IMR-90 (cell line): ENCODE data around the gene BEND2. TPM values are rescaled to one million over a fixed set of nuclear protein-coding genes. Genes with fewer than 3 reads are reported as not detected.

Experiments
- ATAC-seq: fragments of 200-7000 bp; cut with Tn5 transposase; 2 replicates; pipeline ENCODE4 v1.9.1; 2020; ENCODE audit warnings: low read depth, mild to moderate bottlenecking, moderate library complexity
- BruUV-seq: library from RNA; stranded (reverse); fragments of 400-500 nt; replicated peaks from 2 replicates; lab custom pipeline; 2021; lab: Mats Ljungman, UMichigan
- CTCF ChIA-PET: fragments of 300-600 bp; formaldehyde crosslinking; extraction: SDS; loops from one replicate; lab custom pipeline; 2021; ENCODE audit warnings: antibody characterized with exemption; lab: Yijun Ruan, JAX
- POLR2A ChIA-PET: fragments of 300-600 bp; sonication (Branson Sonifier 250); formaldehyde crosslinking; loops from one replicate; lab custom pipeline; 2022; ENCODE audit warnings: antibody characterized with exemption; ENCODE audit not compliant: unreplicated experiment; lab: Charles Lee
- DNase-seq: peaks from one replicate; pipeline ENCODE4 v3.0.0; 2013
- H2AFZ ChIP-seq: replicated peaks from 2 replicates; pipeline ENCODE3; 2013; ENCODE audit warnings: low read length, mild to moderate bottlenecking; ENCODE audit not compliant: poor library complexity
- H2AK5ac ChIP-seq: 2 replicates; pipeline ENCODE4 v1.6.1; 2013; ENCODE audit warnings: low read depth, low read length, inconsistent platforms
- H2AK9ac ChIP-seq: replicated peaks from 2 replicates; pipeline ENCODE3; 2013; ENCODE audit warnings: mild to moderate bottlenecking, low read depth, low read length, moderate library complexity; ENCODE audit not compliant: poor library complexity
- H2BK120ac ChIP-seq: 2 replicates; pipeline ENCODE4 v1.6.1; 2013; ENCODE audit warnings: low read depth, low read length, inconsistent platforms
- H2BK15ac ChIP-seq: 3 replicates; pipeline ENCODE4 v1.6.1; 2013; ENCODE audit warnings: low read depth, low read length, inconsistent platforms
- H2BK20ac ChIP-seq: 2 replicates; pipeline ENCODE4 v1.6.1; 2013; ENCODE audit warnings: low read depth, mild to moderate bottlenecking, inconsistent platforms, low read length, moderate library complexity
- H2BK5ac ChIP-seq: 2 replicates; pipeline ENCODE4 v1.6.1; 2013; ENCODE audit warnings: mild to moderate bottlenecking, low read depth, low read length, inconsistent platforms; ENCODE audit not compliant: poor library complexity, severe bottlenecking
- H3K14ac ChIP-seq: replicated peaks from 2 replicates; pipeline ENCODE4 v1.6.1; 2013; ENCODE audit warnings: low read depth, low read length, inconsistent platforms
- H3K18ac ChIP-seq: 2 replicates; pipeline ENCODE4 v1.6.1; 2013; ENCODE audit warnings: low read depth, low read length, control low read depth
- H3K23ac ChIP-seq: 2 replicates; pipeline ENCODE4 v1.6.1; 2013; ENCODE audit warnings: low read depth, low read length, inconsistent platforms
- H3K27ac ChIP-seq: 2 replicates; pipeline ENCODE4 v1.5.1; 2013; ENCODE audit warnings: mild to moderate bottlenecking, control low read depth, low read length; ENCODE audit not compliant: insufficient read depth
- H3K27me3 ChIP-seq: 2 replicates; pipeline ENCODE4 v1.6.1; 2013; ENCODE audit warnings: low read length; ENCODE audit not compliant: control insufficient read depth, insufficient read depth
- H3K36me3 ChIP-seq: 2 replicates; pipeline ENCODE4 v1.6.1; 2013; ENCODE audit warnings: low read length, mixed read lengths; ENCODE audit not compliant: control insufficient read depth, insufficient read depth
- H3K4ac ChIP-seq: 2 replicates; pipeline ENCODE4 v1.6.1; 2013; ENCODE audit warnings: low read depth, low read length, inconsistent platforms
- H3K4me1 ChIP-seq: 2 replicates; pipeline ENCODE4 v1.6.1; 2013; ENCODE audit warnings: low read length, mixed read lengths; ENCODE audit not compliant: control insufficient read depth, insufficient read depth
- H3K4me2 ChIP-seq: 2 replicates; pipeline ENCODE4 v1.6.1; 2013; ENCODE audit warnings: low read depth, mild to moderate bottlenecking, control low read depth, low read length, moderate library complexity
- H3K4me3 ChIP-seq: 2 replicates; pipeline ENCODE4 v1.5.1; 2013; ENCODE audit warnings: low read depth, mild to moderate bottlenecking, control low read depth, low read length, moderate library complexity; ENCODE audit not compliant: insufficient read depth
- H3K56ac ChIP-seq: 2 replicates; pipeline ENCODE4 v1.6.1; 2013; ENCODE audit warnings: low read length, inconsistent platforms; ENCODE audit not compliant: insufficient read depth; ENCODE audit errors: extremely low read depth
- H3K79me1 ChIP-seq, 2 experiments: 2 replicates each; pipeline ENCODE4 v1.6.1; 2013; ENCODE audit warnings: low read length in 2 of 2, inconsistent platforms in 1 of 2, low read depth in 1 of 2
- H3K9ac ChIP-seq: 2 replicates; pipeline ENCODE4 v1.6.1; 2013; ENCODE audit warnings: low read depth, low read length, control low read depth
- H3K9me1 ChIP-seq: 2 replicates; pipeline ENCODE4 v1.6.1; 2013; ENCODE audit warnings: low read length, inconsistent platforms; ENCODE audit not compliant: insufficient read depth
- H3K9me3 ChIP-seq: 2 replicates; pipeline ENCODE4 v1.6.1; 2013; ENCODE audit warnings: low read length; ENCODE audit not compliant: control insufficient read depth, insufficient read depth
- H4K20me1 ChIP-seq: 2 replicates; pipeline ENCODE4 v1.6.1; 2013; ENCODE audit warnings: low read length, inconsistent platforms; ENCODE audit not compliant: insufficient read depth
- H4K5ac ChIP-seq: 2 replicates; pipeline ENCODE4 v1.6.1; 2013; ENCODE audit warnings: mild to moderate bottlenecking, low read depth, low read length, control low read depth
- H4K8ac ChIP-seq, 2 experiments: 2 replicates each; pipeline ENCODE4 v1.6.1; 2013; ENCODE audit warnings: low read depth in 2 of 2, low read length in 2 of 2, control low read depth in 1 of 2, inconsistent platforms in 1 of 2
- H4K91ac ChIP-seq: 2 replicates; pipeline ENCODE4 v1.6.1; 2013; ENCODE audit warnings: low read depth, low read length, inconsistent platforms; ENCODE audit not compliant: insufficient read depth
- CEBPB ChIP-seq: IDR thresholded peaks from 2 replicates; pipeline ENCODE4 v1.6.1; 2012; ENCODE audit warnings: low read depth, low read length, improper control_type of control experiment
- CHD1 ChIP-seq: IDR thresholded peaks from 2 replicates; pipeline ENCODE4 v1.6.1; 2012; ENCODE audit warnings: low read depth, low read length, improper control_type of control experiment
- POLR2A ChIP-seq: IDR thresholded peaks from 2 replicates; pipeline ENCODE4 v1.6.1; 2012; ENCODE audit warnings: mild to moderate bottlenecking, low read depth, low read length
- RAD21 ChIP-seq: IDR thresholded peaks from 2 replicates; pipeline ENCODE4 v1.6.1; 2012; ENCODE audit warnings: low read length, improper control_type of control experiment
- SMC3 ChIP-seq: fragments of 150-350 bp; IDR thresholded peaks from 2 replicates; pipeline ENCODE4 v1.6.1; 2016; ENCODE audit warnings: low read depth, mild to moderate bottlenecking, antibody characterized with exemption, low read length, moderate library complexity
- WGBS, 2 experiments: methylation state at CpG; one replicate each; pipeline versions ENCODE4 v1.1.5 to v1.1.7; 2013; ENCODE audit warnings: missing lambda C conversion rate in 2 of 2; ENCODE audit not compliant: insufficient read length in 1 of 2; ENCODE audit errors: extremely low coverage in 2 of 2; 5-methylcytosine and 5-hydroxymethylcytosine counted together
- dilution Hi-C: fragments of 300-500 bp; cut with HindIII; formaldehyde crosslinking; loops from one replicate; pipeline ENCODE4 v1.14.3; 2018; ENCODE audit warnings: low sequenced_read_pairs; ENCODE audit not compliant: unreplicated experiment
- in situ Hi-C: fragments of 300-500 bp; cut with MboI; formaldehyde crosslinking; loops from 3 replicates; pipeline ENCODE4 v1.14.3; 2019; ENCODE audit warnings: low sequenced_read_pairs, inconsistent platforms, mixed read lengths
- intact Hi-C: fragments of 100-400 bp; cut with micrococcal nuclease; formaldehyde crosslinking; loops from 2 replicates; pipeline ENCODE4 v1.10.0; 2022
- polyA plus RNA-seq, 3 experiments: library from polyadenylated mRNA; depleted of rRNA; stranded (reverse); fragments of >200 nt; gene quantifications; 2 replicates each; pipeline ENCODE4 v1.2.3, GENCODE V29; 2012; ENCODE audit warnings: low replicate concordance in 1 of 3
- total RNA-seq: library from RNA; depleted of rRNA; stranded (reverse); fragments of >200 nt; gene quantifications from 2 replicates; pipeline ENCODE4 v1.2.3, GENCODE V29; 2012

The BEND2 gene
- total and polyA plus RNA-seq, 2 of the 4 experiments (the other 2 are of a cell fraction) = not detected

DNA sequence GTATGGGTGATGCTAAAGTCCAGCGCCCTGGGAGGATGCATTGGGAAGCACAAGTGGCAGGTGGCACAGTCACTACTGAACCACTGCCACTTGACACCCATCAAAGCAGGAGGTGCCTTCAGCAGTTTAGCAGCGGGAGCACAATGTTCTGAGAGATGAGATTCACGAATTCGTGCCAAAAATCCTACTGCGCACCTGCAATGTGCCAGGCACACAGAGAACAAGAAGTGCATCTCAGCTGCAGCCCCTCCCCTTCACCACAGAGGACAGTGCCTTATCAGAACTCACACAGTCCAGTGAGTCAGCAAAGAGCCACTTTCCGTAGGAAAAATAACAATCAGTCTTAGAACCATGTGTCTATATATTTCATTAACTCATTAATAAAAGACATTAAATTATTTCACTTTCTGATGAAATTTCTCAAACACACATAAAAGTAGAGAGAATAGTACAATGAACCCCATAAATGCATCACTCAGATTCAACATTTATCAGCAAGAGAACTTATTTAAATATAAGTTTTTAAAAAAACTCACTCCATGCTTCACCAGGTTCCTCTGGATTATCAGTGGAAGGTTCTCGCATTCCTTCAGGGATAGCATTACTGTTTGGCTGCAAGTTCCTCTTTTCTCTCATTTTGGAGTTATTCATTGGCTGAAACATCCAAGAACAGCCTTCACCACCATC is 47.0 kb downstream of the BEND2 start:
- no peak overlapping the region for H3K23ac ChIP-seq
- H3K27me3 ChIP-seq = no peaks in the 10 kb centered on the region
- no peak overlapping the region for H2BK120ac ChIP-seq
- no peaks in the 10 kb centered on the region for H3K79me1 ChIP-seq
- H3K9me1 ChIP-seq = no peaks in the 10 kb centered on the region
- DNase-seq (no peak), ATAC-seq (no peak)
- no peak overlapping the region for H3K4me2 ChIP-seq
- H3K27ac ChIP-seq = no peak overlapping the region
- H2AK5ac ChIP-seq = no peak overlapping the region
- no peaks in the 10 kb centered on the region for H4K20me1 ChIP-seq
- ChIA-PET POLR2A (no interaction called here), CTCF (no interaction called here)
- no peak overlapping the region for H4K91ac ChIP-seq
- no peak overlapping the region for H4K5ac ChIP-seq
- in situ Hi-C loops (no loop called here), dilution Hi-C loops (no loop called here), intact Hi-C loops (no loop called here)
- H2BK20ac ChIP-seq = no peak overlapping the region
- no peak overlapping the region for H2AK9ac ChIP-seq
- no peaks in the 10 kb centered on the region for H3K36me3 ChIP-seq
- BruUV-seq = no TSS peak
- no peak overlapping the region for H3K18ac ChIP-seq
- no peak overlapping the region for H3K4ac ChIP-seq
- 40% methylated on average over 1 of the region's 7 CpGs; no CpG with 5 or more reads in 1 of the 2 experiments for whole genome bisulfite sequencing, 2 experiments
- H3K9ac ChIP-seq = no peak overlapping the region
- no peaks in the 10 kb centered on the region for H3K9me3 ChIP-seq
- TF ChIP-seq RAD21 (no peak), CEBPB (no peak), CHD1 (no peak), POLR2A (no peak), SMC3 (no peak)
- no peak overlapping the region for H4K8ac ChIP-seq
- no peaks in the 10 kb centered on the region for H3K4me1 ChIP-seq
- H2BK5ac ChIP-seq = no peak overlapping the region
- no peak overlapping the region for H3K4me3 ChIP-seq
- H2AFZ ChIP-seq = no peak overlapping the region
- H3K14ac ChIP-seq = no peak overlapping the region
- H3K56ac ChIP-seq = no peak overlapping the region
- H2BK15ac ChIP-seq = no peak overlapping the region
